H9 (cell line): ENCODE measurements around the gene KBTBD13. TPM values are rescaled to one million over a fixed set of nuclear protein-coding genes. Genes with fewer than 3 reads are reported as not detected.

ENCODE experiments used
- DNase-seq: peaks from one replicate; pipeline ENCODE4 v3.0.0-alpha.2; 2017
- H2AFZ ChIP-seq: one replicate; pipeline ENCODE4 v1.6.1; 2013; ENCODE audit warnings: mild to moderate bottlenecking, low read length, control low read depth, moderate library complexity
- H2AK5ac ChIP-seq: 2 replicates; pipeline ENCODE4 v1.6.1; 2013; ENCODE audit warnings: low read length, control low read depth, mixed read lengths; ENCODE audit not compliant: insufficient read length
- H2BK120ac ChIP-seq: one replicate; pipeline ENCODE4 v1.6.1; 2013; ENCODE audit warnings: low read depth, mild to moderate bottlenecking, low read length, control low read depth, inconsistent platforms; ENCODE audit not compliant: poor library complexity, severe bottlenecking
- H2BK12ac ChIP-seq: 2 replicates; pipeline ENCODE4 v1.6.1; 2013; ENCODE audit warnings: low read length, control low read depth, mixed read lengths, low read depth; ENCODE audit not compliant: insufficient read length
- H2BK15ac ChIP-seq: 2 replicates; pipeline ENCODE4 v1.6.1; 2013; ENCODE audit warnings: low read depth, low read length, control low read depth
- H2BK20ac ChIP-seq: one replicate; pipeline ENCODE4 v1.6.1; 2013; ENCODE audit warnings: low read depth, mild to moderate bottlenecking, low read length, control low read depth, inconsistent platforms; ENCODE audit not compliant: poor library complexity, severe bottlenecking
- H2BK5ac ChIP-seq: 2 replicates; pipeline ENCODE4 v1.6.1; 2013; ENCODE audit warnings: low read length, control low read depth, mixed read lengths; ENCODE audit not compliant: insufficient read length
- H3K14ac ChIP-seq: 2 replicates; pipeline ENCODE4 v1.6.1; 2013; ENCODE audit warnings: low read length, control low read depth; ENCODE audit not compliant: insufficient read depth
- H3K18ac ChIP-seq: 2 replicates; pipeline ENCODE4 v1.6.1; 2013; ENCODE audit warnings: low read depth, mild to moderate bottlenecking, mixed read lengths, low read length, control low read depth; ENCODE audit not compliant: insufficient read length
- H3K23ac ChIP-seq: 2 replicates; pipeline ENCODE4 v1.6.1; 2013; ENCODE audit warnings: low read length, control low read depth, mixed read lengths, low read depth; ENCODE audit not compliant: insufficient read length
- H3K23me2 ChIP-seq: 2 replicates; pipeline ENCODE4 v1.6.1; 2013; ENCODE audit warnings: low read depth, mild to moderate bottlenecking, mixed read lengths, low read length, control low read depth; ENCODE audit not compliant: insufficient read length, poor library complexity, severe bottlenecking
- H3K27ac ChIP-seq: 2 replicates; pipeline ENCODE4 v1.5.1; 2013; ENCODE audit warnings: low read length, control low read depth, mixed read lengths, low read depth; ENCODE audit not compliant: insufficient read length
- H3K27me3 ChIP-seq: 2 replicates; pipeline ENCODE4 v1.6.1; 2013; ENCODE audit warnings: low read length, control low read depth, inconsistent platforms; ENCODE audit not compliant: insufficient read depth
- H3K4ac ChIP-seq: 2 replicates; pipeline ENCODE4 v1.6.1; 2013; ENCODE audit warnings: low read depth, mild to moderate bottlenecking, control low read depth, inconsistent platforms, low read length, moderate library complexity
- H3K4me1 ChIP-seq: 2 replicates; pipeline ENCODE4 v1.6.1; 2013; ENCODE audit warnings: low read length, control low read depth, inconsistent platforms; ENCODE audit not compliant: insufficient read depth
- H3K4me2 ChIP-seq: 2 replicates; pipeline ENCODE4 v1.6.1; 2013; ENCODE audit warnings: low read length, control low read depth, mixed read lengths; ENCODE audit not compliant: insufficient read length, insufficient read depth
- H3K56ac ChIP-seq: 2 replicates; pipeline ENCODE4 v1.6.1; 2013; ENCODE audit warnings: low read depth, mild to moderate bottlenecking, mixed read lengths, low read length, control low read depth; ENCODE audit not compliant: insufficient read length
- H3K79me1 ChIP-seq: 2 replicates; pipeline ENCODE4 v1.6.1; 2013; ENCODE audit warnings: low read depth, mild to moderate bottlenecking, moderate library complexity, low read length, control low read depth, inconsistent platforms; ENCODE audit not compliant: insufficient read depth, poor library complexity, severe bottlenecking
- H3K79me2 ChIP-seq: 2 replicates; pipeline ENCODE4 v1.6.1; 2013; ENCODE audit warnings: low read length, control low read depth, inconsistent platforms; ENCODE audit not compliant: insufficient read depth
- H3K9ac ChIP-seq: 2 replicates; pipeline ENCODE4 v1.6.1; 2013; ENCODE audit warnings: low read length, control low read depth, mixed read lengths; ENCODE audit not compliant: insufficient read length; ENCODE audit errors: extremely low read depth
- H3K9me3 ChIP-seq: one replicate; pipeline ENCODE4 v1.6.1; 2013; ENCODE audit warnings: low read depth, low read length, inconsistent platforms; ENCODE audit not compliant: control insufficient read depth
- H3T11ph ChIP-seq: one replicate; pipeline ENCODE4 v1.6.1; 2013; ENCODE audit warnings: mild to moderate bottlenecking, low read length, control low read depth, inconsistent platforms
- H4K20me1 ChIP-seq: one replicate; pipeline ENCODE4 v1.6.1; 2013; ENCODE audit not compliant: control insufficient read depth, insufficient read length, insufficient read depth
- H4K5ac ChIP-seq: 2 replicates; pipeline ENCODE4 v1.6.1; 2013; ENCODE audit warnings: low read depth, mild to moderate bottlenecking, mixed read lengths, low read length, control low read depth; ENCODE audit not compliant: insufficient read length
- H4K8ac ChIP-seq: replicated peaks from 2 replicates; pipeline ENCODE4 v1.6.1; 2013; ENCODE audit warnings: low read length, control low read depth, mixed read lengths, low read depth; ENCODE audit not compliant: insufficient read length
- H4K91ac ChIP-seq: 2 replicates; pipeline ENCODE4 v1.6.1; 2013; ENCODE audit warnings: low read depth, mild to moderate bottlenecking, moderate library complexity, mixed read lengths, low read length, control low read depth; ENCODE audit not compliant: insufficient read length
- H3K27ac Mint-ChIP-seq, 3 experiments: 2 replicates in 2 of 3; 3 replicates in 1 of 3; pipeline ENCODE4 v1.8.0; 2020 to 2021; ENCODE audit warnings: mixed read lengths in 3 of 3, mild to moderate bottlenecking in 1 of 3, moderate library complexity in 1 of 3
- H3K27me3 Mint-ChIP-seq: 2 replicates; pipeline ENCODE4 v1.8.0; 2021; ENCODE audit warnings: low read depth, mild to moderate bottlenecking, moderate library complexity, mixed read lengths
- H3K36me3 Mint-ChIP-seq, 3 experiments: 2 replicates in 2 of 3; 3 replicates in 1 of 3; pipeline ENCODE4 v1.8.0; 2020 to 2021; ENCODE audit warnings: low read depth in 3 of 3, mixed read lengths in 3 of 3; ENCODE audit not compliant: insufficient read depth in 1 of 3
- H3K4me1 Mint-ChIP-seq, 2 experiments: 2 replicates each; pipeline ENCODE4 v1.8.0; 2020; ENCODE audit warnings: mixed read lengths in 2 of 2
- H3K4me3 Mint-ChIP-seq, 2 experiments: 2 replicates in 1 of 2; 3 replicates in 1 of 2; pipeline ENCODE4 v1.8.0; 2020 to 2021; ENCODE audit warnings: mild to moderate bottlenecking in 2 of 2, mixed read lengths in 2 of 2, moderate library complexity in 1 of 2
- H3K9me3 Mint-ChIP-seq, 2 experiments: 2 replicates in 1 of 2; 3 replicates in 1 of 2; pipeline ENCODE4 v1.8.0; 2020; ENCODE audit warnings: mild to moderate bottlenecking in 2 of 2, mixed read lengths in 2 of 2, moderate library complexity in 1 of 2
- WGBS: extraction: QIAGEN DNeasy Blood & Tissue Kit; methylation state at CpG from one replicate; pipeline ENCODE4 v1.1.7; 2013; ENCODE audit warnings: missing lambda C conversion rate, low lambda C conversion rate, mixed read lengths; ENCODE audit not compliant: insufficient read length; ENCODE audit errors: extremely low coverage; 5-methylcytosine and 5-hydroxymethylcytosine counted together
- total RNA-seq: library from RNA; stranded (reverse); gene quantifications from 2 replicates; pipeline ENCODE4 v1.2.1, GENCODE V29; 2021
- TF ChIP-seq, protein P1 (sequence below): fragments of 200-600 bp; sonication (generic); conservative IDR thresholded peaks from 3 replicates; pipeline ENCODE4 v1.8.0; 2021; ENCODE audit warnings: antibody characterized with exemption, mild to moderate bottlenecking

KBTBD13 gene
- total RNA-seq, 1 experiment from 2014 or later = not detected

DNA sequence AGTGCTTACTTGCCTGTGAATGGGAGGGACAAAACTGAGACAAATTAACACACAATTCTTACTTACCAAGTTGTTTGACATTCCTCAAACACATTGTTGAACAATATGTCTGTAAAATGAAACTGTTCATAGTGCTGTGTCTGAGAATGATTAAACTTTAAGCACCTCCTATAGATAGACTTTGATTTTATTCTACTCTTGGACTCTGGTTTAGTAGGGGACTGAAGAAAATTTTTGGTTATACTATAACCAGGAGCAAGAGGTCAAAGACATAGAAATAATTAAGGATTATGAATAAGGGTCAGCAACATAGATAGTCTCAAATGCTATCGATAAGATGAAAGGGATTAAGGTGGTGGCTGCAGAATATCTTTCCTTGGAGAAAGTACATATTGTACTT lies 39.2 kb upstream of the KBTBD13 start:
- H3K36me3 Mint-ChIP-seq = no peaks in the 10 kb centered on the region
- no peak overlapping the region for H3K4me3 Mint-ChIP-seq
- Histone ChIP-seq H2BK5ac (no peak overlapping the region), H3K4me2 (no peak overlapping the region), H2BK12ac (no peak overlapping the region), H2BK20ac (no peak overlapping the region), H3K79me2 (no peaks in the 10 kb centered on the region), H3K4me1 (no peaks in the 10 kb centered on the region; the same call in 1 of the 2 replicates), H4K20me1 (no peaks in the 10 kb centered on the region), H3K9me3 (no peaks in the 10 kb centered on the region), H4K5ac (no peak overlapping the region), H3K18ac (no peak overlapping the region), H3K14ac (no peak overlapping the region), H3K9ac (no peak overlapping the region), H2BK120ac (no peak overlapping the region), H3K4ac (no peak overlapping the region), H2BK15ac (no peak overlapping the region), H3K56ac (no peak overlapping the region), H3K23me2 (no peaks in the 10 kb centered on the region), H3K27ac (no peak overlapping the region), H3K79me1 (no peaks in the 10 kb centered on the region), H2AFZ (no peak overlapping the region), H3T11ph (no peak overlapping the region), H4K91ac (no peak overlapping the region), H4K8ac (no peak overlapping the region), H3K23ac (no peak overlapping the region), H3K27me3 (no peaks in the 10 kb centered on the region), H2AK5ac (no peak overlapping the region)
- DNase-seq = no peak
- no peak overlapping the region for H3K27ac Mint-ChIP-seq
- H3K4me1 Mint-ChIP-seq = peaks cover 3% of the 10 kb centered on the region in 2 experiments
- no peaks in the 10 kb centered on the region for H3K27me3 Mint-ChIP-seq
- H3K9me3 Mint-ChIP-seq = no peaks in the 10 kb centered on the region
- TF ChIP-seq, protein P1, sequence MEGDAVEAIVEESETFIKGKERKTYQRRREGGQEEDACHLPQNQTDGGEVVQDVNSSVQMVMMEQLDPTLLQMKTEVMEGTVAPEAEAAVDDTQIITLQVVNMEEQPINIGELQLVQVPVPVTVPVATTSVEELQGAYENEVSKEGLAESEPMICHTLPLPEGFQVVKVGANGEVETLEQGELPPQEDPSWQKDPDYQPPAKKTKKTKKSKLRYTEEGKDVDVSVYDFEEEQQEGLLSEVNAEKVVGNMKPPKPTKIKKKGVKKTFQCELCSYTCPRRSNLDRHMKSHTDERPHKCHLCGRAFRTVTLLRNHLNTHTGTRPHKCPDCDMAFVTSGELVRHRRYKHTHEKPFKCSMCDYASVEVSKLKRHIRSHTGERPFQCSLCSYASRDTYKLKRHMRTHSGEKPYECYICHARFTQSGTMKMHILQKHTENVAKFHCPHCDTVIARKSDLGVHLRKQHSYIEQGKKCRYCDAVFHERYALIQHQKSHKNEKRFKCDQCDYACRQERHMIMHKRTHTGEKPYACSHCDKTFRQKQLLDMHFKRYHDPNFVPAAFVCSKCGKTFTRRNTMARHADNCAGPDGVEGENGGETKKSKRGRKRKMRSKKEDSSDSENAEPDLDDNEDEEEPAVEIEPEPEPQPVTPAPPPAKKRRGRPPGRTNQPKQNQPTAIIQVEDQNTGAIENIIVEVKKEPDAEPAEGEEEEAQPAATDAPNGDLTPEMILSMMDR = no peak
- no CpG with 5 or more reads among the region's 1 CpG for WGBS
